A172 (cell line): ENCODE data around the gene CRYGC. TPM values are rescaled to one million over a fixed set of nuclear protein-coding genes. Genes with fewer than 3 reads are reported as not detected.
"Not testable (repeated sequence)": the region's sequence is repeated elsewhere in the genome, so short reads cannot be mapped to it uniquely, and the experiment has no call there.

Experiments
- DNase-seq: peaks from one replicate; pipeline ENCODE4 v3.0.0-alpha.2; 2015; ENCODE audit warnings: low spot score
- total RNA-seq: library from RNA; depleted of rRNA; stranded (reverse); fragments of >200 nt; shearing (Covaris generic); gene quantifications from 2 replicates; pipeline ENCODE4 v1.2.3, GENCODE V29; 2014

CRYGC gene
- total RNA-seq, 1 experiment from 2014 or later = not detected

GRCh38 chr2:208136716-208137094 lies 7.1 kb upstream of the CRYGC start:
- no peak for DNase-seq

- no peak for DNase-seq
Measured at GRCh38 chr2:208135794-208136715, 6.4 kb upstream of the CRYGC start.

GRCh38 chr2:208134928-208135586 lies 5.4 kb upstream of the CRYGC start:
- no peak for DNase-seq

- no peak for DNase-seq
Measured at GRCh38 chr2:208130712-208131110, 1.1 kb upstream of the CRYGC start.

GRCh38 chr2:208128136-208128535 lies 1.5 kb downstream of the CRYGC start:
- no peak for DNase-seq

- DNase-seq = no peak
Measured at GRCh38 chr2:208127090-208127489, 2.5 kb downstream of the CRYGC start.

GRCh38 chr2:208125251-208125650 lies 4.4 kb downstream of the CRYGC start:
- DNase-seq = no peak

- DNase-seq = not testable (repeated sequence)
Measured at GRCh38 chr2:208124013-208124715, 5.5 kb downstream of the CRYGC start, which contains the start of gene CRYGD. Gene CRYGD (minus strand): TSS chr2:208124524. CDS start chr2:208124473, 51 bp downstream.

- no peak for DNase-seq
Measured at GRCh38 chr2:208122248-208122647, 7.4 kb downstream of the CRYGC start.

- DNase-seq = no peak
Measured at GRCh38 chr2:208118918-208119317, 10.7 kb downstream of the CRYGC start.

- not testable (repeated sequence) for DNase-seq
Measured at GRCh38 chr2:208117390-208117789, 12.2 kb downstream of the CRYGC start.

- no peak for DNase-seq
Measured at GRCh38 chr2:208112969-208113368, 16.7 kb downstream of the CRYGC start.

GRCh38 chr2:208112273-208112745 lies 17.3 kb downstream of the CRYGC start:
- not testable (repeated sequence) for DNase-seq

GRCh38 chr2:208103616-208104015 lies 26.0 kb downstream of the CRYGC start:
- no peak for DNase-seq

- DNase-seq = peak; percentile 52
Measured at GRCh38 chr2:208101716-208102631, 27.7 kb downstream of the CRYGC start.

- no peak for DNase-seq
Measured at GRCh38 chr2:208099682-208100470, 29.8 kb downstream of the CRYGC start.

GRCh38 chr2:208098701-208099100 lies 30.9 kb downstream of the CRYGC start:
- not testable (repeated sequence) for DNase-seq

GRCh38 chr2:208098267-208098666 lies 31.4 kb downstream of the CRYGC start:
- DNase-seq = no peak

- DNase-seq = no peak
Measured at GRCh38 chr2:208097801-208098200, 31.8 kb downstream of the CRYGC start.

- DNase-seq = no peak
Measured at GRCh38 chr2:208097313-208097712, 32.3 kb downstream of the CRYGC start.
